Smooth muscle cell (in vitro differentiated cells): ENCODE measurements around the gene TOR1AIP1. TPM values are rescaled to one million over a fixed set of nuclear protein-coding genes. Genes with fewer than 3 reads are reported as not detected.
"Not testable (repeated sequence)": the region's sequence is repeated elsewhere in the genome, so short reads cannot be mapped to it uniquely, and the experiment has no call there.

Experiments used
- DNase-seq: peaks from one replicate; lab custom pipeline; 2025; ENCODE audit not compliant: unreplicated experiment; lab: John Stamatoyannopoulos, UW
- H2AFZ ChIP-seq: fragments of 200-600 bp; sonication (generic); 2 replicates; pipeline ENCODE4 v1.6.0; 2016; ENCODE audit warnings: antibody characterized with exemption, low read depth, mild to moderate bottlenecking
- H3F3A ChIP-seq: fragments of 200-600 bp; sonication (generic); 2 replicates; pipeline ENCODE4 v1.6.0; 2017; ENCODE audit warnings: antibody characterized with exemption, low read depth
- H3K27ac ChIP-seq: fragments of 200-600 bp; sonication (generic); 2 replicates; pipeline ENCODE4 v1.5.1; 2016; ENCODE audit warnings: low read depth, mild to moderate bottlenecking
- H3K27me3 ChIP-seq: fragments of 200-600 bp; sonication (generic); 2 replicates; pipeline ENCODE4 v1.6.1; 2016; ENCODE audit warnings: low read depth, mild to moderate bottlenecking
- H3K36me3 ChIP-seq: fragments of 200-600 bp; sonication (generic); 2 replicates; pipeline ENCODE4 v1.5.1; 2016; ENCODE audit warnings: low read depth
- H3K4me1 ChIP-seq: fragments of 200-600 bp; sonication (generic); 2 replicates; pipeline ENCODE4 v1.5.1; 2016; ENCODE audit warnings: low read depth
- H3K4me2 ChIP-seq: fragments of 200-600 bp; sonication (generic); 2 replicates; pipeline ENCODE4 v1.6.0; 2016; ENCODE audit warnings: mild to moderate bottlenecking
- H3K4me3 ChIP-seq: fragments of 200-600 bp; sonication (generic); 2 replicates; pipeline ENCODE4 v1.5.1; 2016; ENCODE audit warnings: mild to moderate bottlenecking
- H3K79me2 ChIP-seq: fragments of 200-600 bp; sonication (generic); 2 replicates; pipeline ENCODE4 v1.6.0; 2016; ENCODE audit warnings: low read depth, mild to moderate bottlenecking
- H3K9ac ChIP-seq: fragments of 200-600 bp; sonication (generic); 2 replicates; pipeline ENCODE4 v1.6.0; 2016; ENCODE audit warnings: low read depth
- H3K9me3 ChIP-seq: fragments of 200-600 bp; sonication (generic); replicated peaks from 2 replicates; pipeline ENCODE4 v1.5.1; 2016; ENCODE audit warnings: low read depth
- H4K20me1 ChIP-seq: fragments of 200-600 bp; sonication (generic); 2 replicates; pipeline ENCODE4 v1.6.0; 2016; ENCODE audit warnings: low read depth
- WGBS: methylation state at CpG from one replicate; pipeline ENCODE4 v1.1.7; 2016; ENCODE audit warnings: low lambda C conversion rate; 5-methylcytosine and 5-hydroxymethylcytosine counted together
- polyA plus RNA-seq: library from polyadenylated mRNA; unstranded; fragments of >200 nt; fragmentation: Nextera tagmentation; extraction: Ambion mirVana; gene quantifications from 2 replicates; pipeline ENCODE4 v1.2.1, GENCODE V29; 2016
- total RNA-seq: library from RNA; depleted of rRNA; stranded (reverse); fragments of >200 nt; gene quantifications from 2 replicates; pipeline ENCODE4 v1.2.3, GENCODE V29; 2014
- TF ChIP-seq, protein P1 (sequence below): fragments of 200-600 bp; sonication (generic); IDR thresholded peaks from 2 replicates; pipeline ENCODE4 v1.5.1; 2017; ENCODE audit warnings: borderline replicate concordance, mild to moderate bottlenecking, antibody characterized with exemption; ENCODE audit not compliant: insufficient read depth, poor library complexity, severe bottlenecking

The TOR1AIP1 gene
- total and polyA plus RNA-seq, 2 experiments from 2014 or later: 25.8 to 36.5 TPM

DNA sequence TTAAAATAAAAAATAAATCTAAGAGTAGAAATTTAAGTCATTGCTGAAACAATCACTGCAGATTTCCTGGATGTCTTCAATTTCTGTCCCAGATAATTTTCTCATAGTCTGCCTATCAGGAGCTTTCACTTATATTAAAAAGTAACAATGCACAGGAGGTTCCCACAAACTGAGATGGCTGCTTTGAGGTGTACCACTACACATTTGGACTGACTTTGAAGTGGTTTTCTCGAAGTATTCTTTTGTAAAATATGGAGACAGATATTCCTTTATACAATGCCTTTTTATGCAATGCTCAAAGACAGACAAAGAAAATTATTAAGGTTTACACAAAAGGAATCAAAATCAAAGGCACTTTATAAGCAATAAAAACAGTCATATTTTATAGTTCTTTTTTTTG lies 29.0 kb upstream of the TOR1AIP1 start:
- H3K36me3 ChIP-seq: peaks cover 25% of the 10 kb centered on the region
- no peak overlapping the region for H3K4me3 ChIP-seq
- no peak overlapping the region for H3K27ac ChIP-seq
- peaks cover 48% of the 10 kb centered on the region for H4K20me1 ChIP-seq
- TF ChIP-seq, protein P1, sequence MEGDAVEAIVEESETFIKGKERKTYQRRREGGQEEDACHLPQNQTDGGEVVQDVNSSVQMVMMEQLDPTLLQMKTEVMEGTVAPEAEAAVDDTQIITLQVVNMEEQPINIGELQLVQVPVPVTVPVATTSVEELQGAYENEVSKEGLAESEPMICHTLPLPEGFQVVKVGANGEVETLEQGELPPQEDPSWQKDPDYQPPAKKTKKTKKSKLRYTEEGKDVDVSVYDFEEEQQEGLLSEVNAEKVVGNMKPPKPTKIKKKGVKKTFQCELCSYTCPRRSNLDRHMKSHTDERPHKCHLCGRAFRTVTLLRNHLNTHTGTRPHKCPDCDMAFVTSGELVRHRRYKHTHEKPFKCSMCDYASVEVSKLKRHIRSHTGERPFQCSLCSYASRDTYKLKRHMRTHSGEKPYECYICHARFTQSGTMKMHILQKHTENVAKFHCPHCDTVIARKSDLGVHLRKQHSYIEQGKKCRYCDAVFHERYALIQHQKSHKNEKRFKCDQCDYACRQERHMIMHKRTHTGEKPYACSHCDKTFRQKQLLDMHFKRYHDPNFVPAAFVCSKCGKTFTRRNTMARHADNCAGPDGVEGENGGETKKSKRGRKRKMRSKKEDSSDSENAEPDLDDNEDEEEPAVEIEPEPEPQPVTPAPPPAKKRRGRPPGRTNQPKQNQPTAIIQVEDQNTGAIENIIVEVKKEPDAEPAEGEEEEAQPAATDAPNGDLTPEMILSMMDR: no peak
- H3K4me2 ChIP-seq: no peak overlapping the region
- WGBS: 97% methylated on average over 1 of the region's 1 CpG
- no peak overlapping the region for H3K9ac ChIP-seq
- no peak overlapping the region for H2AFZ ChIP-seq
- H3K79me2 ChIP-seq: no peaks in the 10 kb centered on the region
- DNase-seq: no peak
- H3K27me3 ChIP-seq: no peaks in the 10 kb centered on the region
- no peaks in the 10 kb centered on the region for H3K9me3 ChIP-seq
- no peaks in the 10 kb centered on the region for H3K4me1 ChIP-seq
- H3F3A ChIP-seq: no peaks in the 10 kb centered on the region

DNA sequence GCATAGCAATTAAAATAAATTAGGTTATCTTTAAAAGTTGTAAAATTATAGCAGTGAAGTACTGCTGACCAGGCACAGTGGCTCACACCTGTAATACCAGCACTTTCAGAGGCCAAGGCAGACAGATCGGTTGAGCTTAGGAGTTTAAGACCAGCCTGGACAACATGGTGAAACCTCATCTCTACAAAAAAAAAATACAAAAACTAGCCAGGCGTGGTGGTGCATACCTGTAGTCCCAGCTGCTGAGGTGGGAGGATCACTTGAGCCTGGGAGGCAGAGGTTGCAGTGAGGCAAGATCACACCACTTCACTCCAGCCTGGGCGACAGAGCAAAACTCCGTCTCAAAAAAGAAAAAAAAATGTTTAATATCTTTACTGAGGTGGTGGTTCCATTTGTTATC lies 26.3 kb upstream of the TOR1AIP1 start:
- peaks cover 13% of the 10 kb centered on the region for H3K36me3 ChIP-seq
- H2AFZ ChIP-seq, H3K79me2 ChIP-seq: not testable (repeated sequence)

DNA sequence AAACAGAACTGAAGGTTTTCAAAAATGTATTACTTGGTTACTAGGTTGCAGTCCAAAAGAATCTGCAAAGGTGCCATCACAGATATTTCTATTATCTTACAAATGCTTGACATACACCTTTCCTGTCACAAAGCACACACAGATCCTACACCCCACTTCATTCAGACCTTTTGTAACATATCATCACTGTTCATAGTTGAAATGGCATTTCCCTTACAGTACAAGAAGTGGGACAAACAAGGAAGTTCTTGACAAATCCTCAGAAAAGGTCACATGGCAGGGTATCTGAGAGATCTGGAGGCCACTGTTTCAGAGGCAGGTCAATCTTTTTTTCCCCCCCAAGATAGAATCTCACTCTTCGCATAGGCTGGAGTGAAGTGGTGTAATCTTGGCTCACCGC lies 25.8 kb upstream of the TOR1AIP1 start:
- WGBS: 98% methylated on average over 2 of the region's 2 CpGs
- no peak for DNase-seq
- Histone ChIP-seq H3K36me3 (peaks cover 8% of the 10 kb centered on the region), H3K9me3 (no peaks in the 10 kb centered on the region), H4K20me1 (peaks cover 60% of the 10 kb centered on the region), H3K27me3 (no peaks in the 10 kb centered on the region), H3K4me2 (no peak overlapping the region), H3K4me3 (no peak overlapping the region), H3K9ac (no peak overlapping the region), H3F3A (no peaks in the 10 kb centered on the region), H2AFZ (no peak overlapping the region), H3K79me2 (no peaks in the 10 kb centered on the region), H3K4me1 (no peaks in the 10 kb centered on the region), H3K27ac (no peak overlapping the region)
- TF ChIP-seq, protein P1: no peak

More for the DNA sequence above, 26.3 kb upstream of the TOR1AIP1 start:
- not testable (repeated sequence) for H3K4me2 ChIP-seq, H3K27me3 ChIP-seq, H3K9me3 ChIP-seq, DNase-seq, H3K4me3 ChIP-seq, H3K27ac ChIP-seq, H3K4me1 ChIP-seq, H3F3A ChIP-seq, H3K9ac ChIP-seq
- H4K20me1 ChIP-seq: peaks cover 55% of the 10 kb centered on the region
- 98% methylated on average over 4 of the region's 4 CpGs for WGBS

DNA sequence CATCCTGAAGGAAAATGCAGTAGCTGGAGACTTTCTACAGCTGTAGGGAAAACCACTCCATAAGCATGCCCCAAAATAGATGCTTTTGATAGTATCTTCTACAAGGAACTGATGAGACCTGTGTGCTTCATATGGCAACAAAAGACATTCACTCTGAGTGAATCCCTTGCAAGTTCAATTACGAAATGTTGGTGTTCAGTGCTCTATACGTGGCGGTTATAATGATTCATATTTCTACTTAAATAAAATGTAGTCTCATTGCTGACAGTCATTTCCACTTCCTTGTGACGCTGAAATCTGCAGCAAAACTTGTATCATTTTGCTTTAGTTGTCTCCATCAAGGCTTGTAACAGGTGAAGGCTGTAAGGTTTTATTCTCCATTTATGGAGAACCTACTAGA lies 25.1 kb upstream of the TOR1AIP1 start:
- H3K9me3 ChIP-seq: no peaks in the 10 kb centered on the region
- H3K4me2 ChIP-seq: no peak overlapping the region
- H3F3A ChIP-seq: no peaks in the 10 kb centered on the region
- H3K79me2 ChIP-seq: peaks cover 5% of the 10 kb centered on the region
- H2AFZ ChIP-seq: no peak overlapping the region
- H3K27me3 ChIP-seq: no peaks in the 10 kb centered on the region
- WGBS: 97% methylated on average over 4 of the region's 4 CpGs
- H3K4me1 ChIP-seq: no peaks in the 10 kb centered on the region
- no peak for DNase-seq
- TF ChIP-seq, protein P1: no peak
- peaks cover 67% of the 10 kb centered on the region for H4K20me1 ChIP-seq
- H3K36me3 ChIP-seq: peaks cover 6% of the 10 kb centered on the region
- H3K4me3 ChIP-seq: no peak overlapping the region
- H3K9ac ChIP-seq: no peak overlapping the region
- no peak overlapping the region for H3K27ac ChIP-seq
